ENCODE data around the gene GP9. TPM values are rescaled to one million over a fixed set of nuclear protein-coding genes. Genes with fewer than 3 reads are reported as not detected.

The GP9 gene
- total RNA-seq, 2 experiments from 2014 or later = not detected

DNA sequence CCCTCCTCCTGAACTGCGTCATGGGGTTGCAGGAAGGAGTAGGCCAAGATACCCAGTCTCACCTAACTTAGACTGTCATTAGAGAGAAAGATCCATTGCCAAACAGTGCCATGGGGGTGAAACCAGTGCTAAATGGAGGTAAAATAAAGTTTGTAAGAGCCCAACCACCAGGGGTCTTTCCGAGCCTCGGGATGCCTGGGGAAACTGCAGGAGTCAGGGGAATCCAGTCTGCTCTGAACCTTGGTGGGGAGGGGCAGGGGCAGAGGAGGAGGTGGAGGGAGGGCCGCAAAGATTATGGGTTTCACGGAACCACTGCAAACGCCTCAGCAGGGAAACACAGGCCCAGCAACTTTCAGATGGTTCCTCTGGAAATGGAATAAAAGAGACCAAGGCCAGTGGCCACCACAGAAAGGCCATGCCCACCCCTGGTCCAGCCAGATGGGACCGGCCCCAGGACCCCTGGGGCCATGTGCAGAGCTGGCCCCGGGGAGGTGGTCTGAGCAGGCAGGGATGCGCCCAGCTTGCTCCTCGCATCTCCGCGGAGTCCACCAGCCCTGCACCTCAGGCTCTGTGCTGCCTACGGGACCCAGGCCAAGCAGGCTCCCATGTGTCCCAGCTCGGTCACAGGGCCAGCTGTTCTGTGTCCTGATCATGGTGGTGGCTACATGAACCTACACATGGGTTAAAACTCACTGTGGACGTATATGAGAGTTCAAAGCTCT is 19.8 kb upstream of the GP9 start:
- H3K36me3 Mint-ChIP-seq (ENCODE audit: low read depth) = no peaks in the 10 kb centered on the region
- intact Hi-C loops (cut with micrococcal nuclease) = no loop called here
- no peak for DNase-seq
- H3K4me3 Mint-ChIP-seq = no peak overlapping the region
- peaks cover 1% of the 10 kb centered on the region for H3K27me3 Mint-ChIP-seq (ENCODE audit: low read depth)
- H3K9me3 Mint-ChIP-seq = no peaks in the 10 kb centered on the region
- peaks cover 8% of the 10 kb centered on the region for H3K4me1 Mint-ChIP-seq (ENCODE audit: low read depth)
- CTCF ChIA-PET = interaction anchor here (1.7 kb wide), 1 partner anchor 13 kb away, joined by 6 read pairs; no protein-coding TSS in a partner anchor
- H3K27ac Mint-ChIP-seq = no peak overlapping the region

DNA sequence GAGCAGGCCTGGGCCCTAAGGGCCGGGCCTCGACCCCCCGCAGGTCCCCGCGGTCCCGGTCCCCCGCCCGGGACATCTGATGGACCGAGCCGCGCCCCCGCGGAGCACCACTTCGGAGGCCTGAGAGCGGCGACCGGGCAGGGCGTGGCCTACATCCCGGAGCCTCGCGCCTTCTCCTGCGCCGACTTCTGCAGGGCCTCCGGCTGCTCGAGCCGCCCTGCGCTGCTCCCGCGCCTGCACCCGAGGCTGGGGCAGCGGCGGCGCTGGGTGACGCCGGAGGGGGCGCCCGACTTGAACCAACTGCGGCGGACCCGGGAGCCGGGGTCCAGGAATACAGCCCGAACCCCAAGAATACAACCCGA is 14.9 kb upstream of the GP9 start:
- Mint-ChIP-seq H3K27me3 (ENCODE audit: low read depth) (no peaks in the 10 kb centered on the region), H3K4me3 (peak overlapping the region; percentile 37), H3K27ac (no peak overlapping the region), H3K4me1 (ENCODE audit: low read depth) (no peaks in the 10 kb centered on the region), H3K36me3 (ENCODE audit: low read depth) (peaks cover 4% of the 10 kb centered on the region), H3K9me3 (peaks cover 8% of the 10 kb centered on the region)
- DNase-seq = peak; percentile 55
- CTCF ChIA-PET = interaction anchor here (0.8 to 1.1 kb wide), 5 partner anchors 9 to 204 kb away, joined by 3 to 5 read pairs (median 4); partner anchors contain the start of gene COPG1
- intact Hi-C loops (cut with micrococcal nuclease) = no loop called here

DNA sequence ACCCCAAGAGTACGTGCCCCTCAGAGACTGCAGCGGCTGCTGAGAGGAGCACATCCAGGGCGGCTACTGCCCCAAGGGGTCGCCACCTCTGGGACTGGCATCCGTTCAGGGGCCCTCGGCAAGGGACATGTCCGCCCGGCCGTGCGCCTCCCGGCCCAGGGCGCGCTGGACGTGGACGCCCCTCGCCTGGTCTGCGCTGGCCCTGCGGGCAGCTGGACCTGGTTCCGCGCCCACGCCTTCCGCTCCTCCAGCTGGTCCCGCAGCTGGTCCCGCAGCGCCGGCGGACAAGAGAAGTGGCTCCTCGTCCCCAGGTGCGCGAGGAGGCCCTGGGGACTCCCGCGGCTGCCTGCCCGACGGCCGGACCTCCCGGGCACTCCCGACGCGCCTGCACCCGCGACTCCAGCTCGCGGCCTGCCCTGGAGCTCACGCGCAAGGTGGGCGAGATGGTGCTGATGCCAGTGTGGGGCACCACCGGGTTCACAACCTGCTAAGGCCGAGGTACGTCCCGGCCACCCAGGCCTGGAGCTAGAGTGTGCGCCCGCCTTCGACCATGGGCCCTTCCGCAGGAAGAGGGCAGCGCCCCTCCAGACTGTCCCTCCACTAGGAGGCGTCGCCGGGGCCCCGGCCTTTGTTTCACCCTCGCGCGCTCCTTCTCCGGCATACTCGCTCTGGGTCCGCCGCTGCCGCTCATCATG is 14.4 kb upstream of the GP9 start:
- intact Hi-C loops (cut with micrococcal nuclease) = no loop called here
- Mint-ChIP-seq H3K4me3 (peak overlapping the region; percentile 11), H3K27ac (no peak overlapping the region), H3K9me3 (peaks cover 8% of the 10 kb centered on the region), H3K4me1 (ENCODE audit: low read depth) (no peaks in the 10 kb centered on the region), H3K36me3 (ENCODE audit: low read depth) (peaks cover 4% of the 10 kb centered on the region), H3K27me3 (ENCODE audit: low read depth) (no peaks in the 10 kb centered on the region)
- CTCF ChIA-PET = interaction anchor here (0.8 to 1.3 kb wide), 7 partner anchors 9 to 203 kb away, joined by 3 to 5 read pairs (median 4); partner anchors contain the start of gene COPG1
- DNase-seq = no peak

DNA sequence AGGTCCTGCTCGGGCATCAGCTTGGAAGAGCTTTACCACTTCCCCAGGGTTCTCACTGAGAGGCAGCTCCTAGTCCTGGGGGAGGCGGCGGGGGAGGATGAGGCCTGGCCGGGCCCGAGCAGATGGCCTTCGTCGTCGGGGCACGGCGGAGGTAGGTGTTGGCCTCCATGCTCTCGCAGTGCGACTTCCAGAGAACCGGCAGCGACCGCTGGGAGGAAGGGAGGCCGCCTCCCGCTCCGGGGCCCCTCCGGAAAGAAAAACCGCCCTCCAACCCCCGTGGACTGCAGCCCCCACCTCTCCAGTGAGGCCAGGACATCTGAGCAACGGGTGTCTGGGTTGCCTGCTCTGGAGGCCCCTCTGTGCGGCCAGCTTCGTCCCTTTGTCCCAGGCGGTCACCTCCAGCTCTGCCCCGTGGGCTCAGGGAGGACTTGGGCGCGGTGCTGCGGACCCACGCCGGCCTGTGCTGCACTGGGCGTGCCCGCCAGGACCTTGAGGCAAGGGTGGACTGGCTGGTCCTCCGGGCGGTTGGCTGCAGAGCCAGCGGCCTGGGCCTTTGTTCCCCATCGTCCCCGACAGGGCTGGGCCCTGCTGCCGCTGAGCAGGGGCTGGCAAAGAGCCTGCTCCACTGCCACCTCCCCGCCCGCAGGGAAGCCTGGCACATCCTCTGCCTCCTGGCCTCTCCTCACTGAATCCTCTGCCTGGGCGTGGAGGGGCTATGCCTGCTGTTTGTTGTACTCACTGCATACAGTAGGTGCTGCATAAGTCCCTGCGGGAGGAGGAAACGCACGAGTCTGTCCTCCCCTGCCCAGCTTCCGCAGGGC is 13.6 kb upstream of the GP9 start:
- Mint-ChIP-seq H3K36me3 (ENCODE audit: low read depth) (peaks cover 4% of the 10 kb centered on the region), H3K4me1 (ENCODE audit: low read depth) (no peaks in the 10 kb centered on the region), H3K4me3 (peak overlapping the region; percentile 11), H3K27ac (no peak overlapping the region), H3K27me3 (ENCODE audit: low read depth) (no peaks in the 10 kb centered on the region), H3K9me3 (peaks cover 8% of the 10 kb centered on the region)
- CTCF ChIA-PET = interaction anchor here (1.0 to 1.3 kb wide), 6 partner anchors 10 to 202 kb away, joined by 3 to 5 read pairs (median 4); partner anchors contain the start of gene COPG1
- DNase-seq = no peak
- intact Hi-C loops (cut with micrococcal nuclease) = no loop called here

DNA sequence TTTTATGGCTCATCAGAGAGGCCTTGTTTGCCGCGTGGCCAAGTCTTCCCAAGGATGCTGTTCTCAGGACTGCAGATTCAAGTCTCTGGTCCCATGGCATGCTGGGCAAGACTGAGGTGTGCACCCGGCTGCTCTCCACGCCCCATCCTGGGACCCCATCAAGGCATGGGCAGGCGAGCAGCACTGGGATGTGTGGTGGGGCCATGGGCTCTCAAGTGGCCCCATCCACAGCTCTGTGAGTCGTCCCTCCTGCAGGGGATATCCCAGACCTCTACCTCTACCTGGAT is 13.1 kb upstream of the GP9 start:
- CTCF ChIA-PET = interaction anchor here (1.3 kb wide), 1 partner anchor 21 kb away, joined by 5 read pairs; no protein-coding TSS in a partner anchor
- H3K9me3 Mint-ChIP-seq = peaks cover 8% of the 10 kb centered on the region
- H3K27ac Mint-ChIP-seq = no peak overlapping the region
- no peaks in the 10 kb centered on the region for H3K27me3 Mint-ChIP-seq (ENCODE audit: low read depth)
- DNase-seq = no peak
- intact Hi-C loops (cut with micrococcal nuclease) = no loop called here
- H3K4me3 Mint-ChIP-seq = no peak overlapping the region
- H3K4me1 Mint-ChIP-seq (ENCODE audit: low read depth) = no peaks in the 10 kb centered on the region
- H3K36me3 Mint-ChIP-seq (ENCODE audit: low read depth) = peaks cover 4% of the 10 kb centered on the region

DNA sequence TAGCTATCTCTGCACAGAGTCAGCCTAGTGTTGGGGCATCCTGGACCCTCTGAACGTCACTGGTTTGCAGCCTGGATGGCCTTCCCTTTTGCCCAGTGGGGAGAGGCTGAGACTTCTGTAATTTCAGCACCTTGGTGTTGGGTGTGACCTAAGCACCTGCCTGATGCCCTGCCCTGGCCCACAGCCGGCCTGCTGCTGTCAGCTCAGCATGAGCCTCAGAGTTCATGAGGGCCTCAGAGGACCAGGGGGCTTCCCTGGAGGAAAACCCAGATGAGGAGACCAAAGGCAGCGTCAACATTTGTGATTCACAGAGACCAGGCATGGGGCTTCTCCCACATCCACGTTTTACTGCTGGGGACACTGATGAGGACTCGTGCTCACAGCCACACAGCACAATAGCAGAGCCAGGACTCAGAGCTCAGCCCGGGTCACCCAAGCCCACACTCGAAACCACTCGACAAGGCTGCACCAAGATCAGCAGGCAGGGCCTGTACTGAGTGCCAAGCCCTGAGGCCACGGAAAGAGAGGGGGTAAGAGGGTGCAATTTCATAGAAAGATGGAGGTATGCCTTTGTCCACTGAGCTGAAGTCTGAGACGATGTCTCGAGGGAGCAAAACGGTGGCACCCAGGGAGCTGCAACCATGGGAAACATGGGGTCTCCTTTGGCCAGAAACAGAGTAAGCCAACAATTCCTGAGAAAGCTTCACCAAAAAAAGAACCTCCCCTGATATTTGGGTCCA is 9.9 kb upstream of the GP9 start:
- CTCF ChIA-PET = interaction anchor here (0.6 to 5.4 kb wide), 11 partner anchors 17 to 194 kb away, joined by 4 to 64 read pairs (median 6); partner anchors contain the start of gene RAB43
- H3K27ac Mint-ChIP-seq = no peak overlapping the region

DNA sequence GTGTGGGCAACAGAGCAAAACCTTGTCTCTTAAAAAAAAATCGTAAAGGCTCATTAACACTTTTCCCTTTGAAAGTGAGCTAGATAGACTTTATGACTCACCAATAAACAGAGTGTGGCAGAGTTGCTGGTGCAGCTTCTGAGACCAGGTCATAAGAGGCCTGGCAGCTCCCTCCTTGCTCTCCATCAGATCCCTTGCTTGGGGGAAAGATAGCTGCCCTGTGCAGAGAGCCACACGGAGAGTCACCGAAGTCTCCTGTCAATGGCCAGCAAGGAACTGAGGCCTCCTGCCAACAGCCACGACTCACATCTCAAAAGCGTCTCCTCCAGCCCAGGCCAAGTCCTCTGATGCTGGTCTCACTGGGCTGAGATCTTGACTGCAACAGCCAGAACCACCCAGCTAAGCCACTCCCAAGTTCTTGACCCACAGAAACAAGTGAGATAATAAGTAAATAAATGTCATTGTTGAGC is 8.7 kb upstream of the GP9 start:
- no peak overlapping the region for H3K4me3 Mint-ChIP-seq
- intact Hi-C loops (cut with micrococcal nuclease) = loop anchor here (2.0 to 5.0 kb wide), 2 partner anchors 49 to 130 kb away; partner anchors contain the start of gene CNBP
- peaks cover 4% of the 10 kb centered on the region for H3K36me3 Mint-ChIP-seq (ENCODE audit: low read depth)
- peaks cover 8% of the 10 kb centered on the region for H3K9me3 Mint-ChIP-seq
- CTCF ChIA-PET = interaction anchor here (0.6 to 5.4 kb wide), 23 partner anchors 8 to 264 kb away, joined by 3 to 64 read pairs (median 12); partner anchors contain the start of genes COPG1 and RAB43
- H3K4me1 Mint-ChIP-seq (ENCODE audit: low read depth) = peaks cover 10% of the 10 kb centered on the region
- no peak overlapping the region for H3K27ac Mint-ChIP-seq
- H3K27me3 Mint-ChIP-seq (ENCODE audit: low read depth) = no peaks in the 10 kb centered on the region
- DNase-seq = no peak

More for the DNA sequence above, 9.9 kb upstream of the GP9 start:
- DNase-seq = no peak
- intact Hi-C loops (cut with micrococcal nuclease) = loop anchor here (5.0 kb wide), 1 partner anchor 132 kb away; the partner anchor contains the start of gene CNBP
- Mint-ChIP-seq H3K9me3 (peaks cover 8% of the 10 kb centered on the region), H3K4me1 (ENCODE audit: low read depth) (peaks cover 10% of the 10 kb centered on the region), H3K36me3 (ENCODE audit: low read depth) (peaks cover 4% of the 10 kb centered on the region), H3K27me3 (ENCODE audit: low read depth) (no peaks in the 10 kb centered on the region), H3K4me3 (no peak overlapping the region)

DNA sequence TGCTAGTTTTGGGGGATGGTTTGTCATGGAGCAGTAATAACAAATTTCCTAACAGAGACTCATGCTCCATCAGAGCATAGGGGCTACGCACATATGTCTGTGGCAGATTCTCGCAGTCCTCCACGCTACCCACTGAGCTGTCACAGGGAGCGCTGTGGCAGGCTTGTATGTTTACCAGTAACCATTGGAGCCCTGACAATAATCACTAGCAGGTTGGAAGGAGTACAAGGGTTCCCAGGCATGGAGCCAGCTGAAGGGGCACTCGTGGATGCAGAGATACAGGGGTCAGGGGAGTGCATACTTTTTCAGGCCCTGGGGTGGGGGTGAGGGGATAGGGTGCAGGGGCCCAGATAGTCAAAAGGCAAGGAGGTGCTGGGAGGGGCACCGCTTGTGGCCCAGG is 7.9 kb upstream of the GP9 start:
- Mint-ChIP-seq H3K4me3 (no peak overlapping the region), H3K27ac (no peak overlapping the region), H3K4me1 (ENCODE audit: low read depth) (peaks cover 10% of the 10 kb centered on the region), H3K36me3 (ENCODE audit: low read depth) (peaks cover 4% of the 10 kb centered on the region), H3K27me3 (ENCODE audit: low read depth) (no peaks in the 10 kb centered on the region), H3K9me3 (peaks cover 8% of the 10 kb centered on the region)
- intact Hi-C loops (cut with micrococcal nuclease) = loop anchor here (1.0 to 5.0 kb wide), 7 partner anchors 50 to 264 kb away; partner anchors contain the start of genes CNBP and ISY1
- CTCF ChIA-PET = interaction anchor here (0.6 to 5.4 kb wide), 36 partner anchors 9 to 263 kb away, joined by 3 to 64 read pairs (median 7); partner anchors contain the start of genes COPG1 and RAB43
- DNase-seq = no peak

DNA sequence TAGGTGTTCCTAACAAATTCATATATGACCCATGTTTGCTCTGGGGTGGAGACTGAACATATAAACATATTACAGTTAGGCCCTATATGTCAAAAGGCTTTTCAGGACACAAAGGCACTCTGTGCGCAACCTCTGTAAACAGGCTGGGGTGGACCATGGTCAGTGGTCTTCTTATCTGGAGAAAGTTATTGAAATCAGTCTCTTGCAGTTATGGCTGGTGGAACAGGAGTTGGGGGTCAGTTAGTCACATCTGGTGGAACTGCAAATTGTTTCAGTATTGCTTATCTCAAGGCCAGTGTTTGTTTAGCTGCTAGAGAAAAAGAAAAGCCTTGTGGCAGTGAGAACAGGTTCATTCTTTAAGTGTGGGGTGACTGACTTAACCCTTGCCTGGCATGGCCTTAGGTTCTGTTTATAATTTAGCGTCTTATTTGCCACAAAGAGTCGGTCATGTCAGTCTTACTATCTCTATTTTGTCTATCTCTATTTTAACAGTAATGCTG is 5.9 kb upstream of the GP9 start:
- H3K4me3 Mint-ChIP-seq = no peak overlapping the region
- H3K27ac Mint-ChIP-seq = no peak overlapping the region
- intact Hi-C loops (cut with micrococcal nuclease) = loop anchor here (5.0 kb wide), 1 partner anchor 128 kb away; the partner anchor contains the start of gene CNBP
- DNase-seq = no peak
- CTCF ChIA-PET = interaction anchor here (1.0 to 5.4 kb wide), 14 partner anchors 11 to 190 kb away, joined by 4 to 64 read pairs (median 16); partner anchors contain the start of genes ACAD9 and RAB43
- no peaks in the 10 kb centered on the region for H3K27me3 Mint-ChIP-seq (ENCODE audit: low read depth)
- peaks cover 15% of the 10 kb centered on the region for H3K4me1 Mint-ChIP-seq (ENCODE audit: low read depth)
- H3K9me3 Mint-ChIP-seq = no peaks in the 10 kb centered on the region
- H3K36me3 Mint-ChIP-seq (ENCODE audit: low read depth) = no peaks in the 10 kb centered on the region

DNA sequence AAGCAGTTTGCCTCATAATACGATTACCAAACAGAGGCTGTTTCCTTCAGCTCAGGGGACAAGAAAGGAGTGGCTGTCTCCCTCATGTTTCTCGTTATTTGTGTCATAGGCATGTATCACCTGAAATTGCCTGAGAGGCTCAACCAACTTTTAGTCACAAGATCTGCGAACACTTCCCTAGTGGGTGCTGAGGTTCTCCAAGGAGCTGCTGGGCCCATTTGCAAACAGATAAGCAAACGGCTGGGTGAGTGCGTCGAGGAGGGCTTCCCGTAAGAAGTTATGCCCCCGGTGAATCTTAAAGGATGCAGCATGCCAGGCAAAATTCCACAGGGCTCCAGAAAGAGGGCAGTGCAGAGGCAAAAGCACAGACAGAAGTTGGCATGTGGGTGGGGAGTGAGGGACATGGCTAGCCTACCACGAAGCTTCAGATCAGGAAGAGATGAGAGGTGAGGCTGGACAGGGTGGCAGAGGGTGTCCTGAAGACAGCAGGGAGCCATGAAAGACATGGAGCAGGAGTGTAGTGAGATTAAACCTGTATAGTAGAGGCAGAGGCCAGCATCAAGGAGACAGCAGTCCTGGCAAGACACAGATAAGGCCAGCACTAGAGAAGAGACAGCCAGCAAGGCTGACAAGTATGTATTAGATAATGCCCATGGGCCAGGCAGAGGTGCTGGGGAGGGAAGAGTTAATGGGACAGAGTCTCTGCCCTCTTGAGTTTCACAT is 4.0 kb upstream of the GP9 start:
- no peaks in the 10 kb centered on the region for H3K36me3 Mint-ChIP-seq (ENCODE audit: low read depth)
- intact Hi-C loops (cut with micrococcal nuclease) = no loop called here
- DNase-seq = no peak

More for the DNA sequence above, 4.0 kb upstream of the GP9 start:
- no peaks in the 10 kb centered on the region for H3K27me3 Mint-ChIP-seq (ENCODE audit: low read depth)
- CTCF ChIA-PET = interaction anchor here (1.8 to 5.4 kb wide), 2 partner anchors 63 to 188 kb away, joined by 11 to 63 read pairs; partner anchors contain the start of gene RAB43
- no peak overlapping the region for H3K4me3 Mint-ChIP-seq
- H3K9me3 Mint-ChIP-seq = no peaks in the 10 kb centered on the region
- H3K27ac Mint-ChIP-seq = no peak overlapping the region
- peaks cover 15% of the 10 kb centered on the region for H3K4me1 Mint-ChIP-seq (ENCODE audit: low read depth)

Data from activated naive CD4-positive, alpha-beta T cell treated with anti-CD3 and anti-CD28 coated beads for 36 hours (primary cell).